ENCODE measurements around the gene RAD51B. TPM values are rescaled to one million over a fixed set of nuclear protein-coding genes. Genes with fewer than 3 reads are reported as not detected.

RAD51B gene
- total RNA-seq, 4 donors from 2014 or later, result 12.6 to 26.4 (median 16.7) TPM

- Histone ChIP-seq H3K27ac (peak overlapping the region in 2 of 4 donors; percentile 87 to 88), H3K27me3 (no peaks in the 10 kb centered on the region), H3K36me3 (no peaks in the 10 kb centered on the region), H3K4me1 (peaks cover 0 to 57% (median 25%) of the 10 kb centered on the region in 4 donors), H3K4me3 (peak overlapping the region in 1 of 4 donors; percentile 20), H3K9me3 (no peaks in the 10 kb centered on the region)
- 69 to 72% methylated on average over 5 of the region's 5 CpGs for WGBS, 2 donors
- no peak for DNase-seq (ENCODE audit: low spot score in 2 of 2)
- TF ChIP-seq CTCF (IDR thresholded peaks at IDR 0.05), result no peak
- TF ChIP-seq POLR2A (IDR thresholded peaks at IDR 0.05), result no peak
- TF ChIP-seq EP300 (IDR thresholded peaks at IDR 0.05), result peak; percentile 34 to 70
Measured at GRCh38 chr14:68559949-68560348, 740.4 kb downstream of the RAD51B start.

GRCh38 chr14:68561531-68562007 is 742.0 kb downstream of the RAD51B start:
- Histone ChIP-seq H3K27ac (peak overlapping the region; percentile 64 to 88 (median 79)), H3K9me3 (no peaks in the 10 kb centered on the region), H3K4me1 (peaks cover 0 to 59% (median 25%) of the 10 kb centered on the region in 4 donors), H3K36me3 (no peaks in the 10 kb centered on the region), H3K27me3 (no peaks in the 10 kb centered on the region), H3K4me3 (no peak overlapping the region)
- TF ChIP-seq POLR2A (IDR thresholded peaks at IDR 0.05) (no peak), CTCF (IDR thresholded peaks at IDR 0.05) (no peak), EP300 (IDR thresholded peaks at IDR 0.05) (no peak)
- 45 to 55% methylated on average over 10 of the region's 10 CpGs for WGBS, 2 donors
- no peak for DNase-seq (ENCODE audit: low spot score in 2 of 2)

- no peak for DNase-seq (ENCODE audit: low spot score in 2 of 2)
- no peaks in the 10 kb centered on the region for H3K27me3 ChIP-seq
- 90 to 91% methylated on average over 8 to 9 of the region's 9 CpGs for WGBS, 2 donors
- no peaks in the 10 kb centered on the region for H3K36me3 ChIP-seq
- H3K4me1 ChIP-seq, result peaks cover 0 to 63% (median 25%) of the 10 kb centered on the region in 4 donors
- TF ChIP-seq POLR2A (IDR thresholded peaks at IDR 0.05), result no peak
- TF ChIP-seq CTCF (IDR thresholded peaks at IDR 0.05), result no peak
- TF ChIP-seq EP300 (IDR thresholded peaks at IDR 0.05), result no peak
- no peak overlapping the region for H3K4me3 ChIP-seq
- H3K9me3 ChIP-seq, result no peaks in the 10 kb centered on the region
- peak overlapping the region; percentile 64 to 88 (median 79) for H3K27ac ChIP-seq
Measured at GRCh38 chr14:68562911-68563250, 743.3 kb downstream of the RAD51B start.

GRCh38 chr14:68563251-68564131 is 743.9 kb downstream of the RAD51B start:
- 61 to 68% methylated on average over 21 of the region's 21 CpGs for WGBS, 2 donors
- Histone ChIP-seq H3K36me3 (no peaks in the 10 kb centered on the region), H3K27me3 (no peaks in the 10 kb centered on the region), H3K4me1 (peaks cover 0 to 70% (median 27%) of the 10 kb centered on the region in 4 donors), H3K27ac (peak overlapping the region; percentile 69 to 88 (median 79)), H3K4me3 (no peak overlapping the region), H3K9me3 (no peaks in the 10 kb centered on the region)
- TF ChIP-seq POLR2A (IDR thresholded peaks at IDR 0.05), result no peak
- TF ChIP-seq EP300 (IDR thresholded peaks at IDR 0.05), result peak in 1 of 2 donors; percentile 57
- no peak for DNase-seq (ENCODE audit: low spot score in 2 of 2)

GRCh38 chr14:68564191-68564825 is 744.7 kb downstream of the RAD51B start:
- no peaks in the 10 kb centered on the region for H3K9me3 ChIP-seq
- DNase-seq (ENCODE audit: low spot score in 2 of 2), result no peak
- TF ChIP-seq POLR2A (IDR thresholded peaks at IDR 0.05) (no peak), EP300 (IDR thresholded peaks at IDR 0.05) (peak in 1 of 2 donors; percentile 1)
- H3K4me3 ChIP-seq, result no peak overlapping the region
- peaks cover 0 to 77% (median 32%) of the 10 kb centered on the region in 4 donors for H3K4me1 ChIP-seq
- 58 to 70% methylated on average over 10 to 11 of the region's 18 CpGs for WGBS, 2 donors
- H3K27me3 ChIP-seq, result no peaks in the 10 kb centered on the region
- H3K36me3 ChIP-seq, result no peaks in the 10 kb centered on the region
- peak overlapping the region; percentile 61 to 88 (median 78) for H3K27ac ChIP-seq

Measured in tibial nerve (tissue), 4 donors.